ENCODE data around the gene CCNL1.

GRCh38 chr3:157201648-157202278 lies 41.8 kb upstream of the CCNL1 start:
- peak; percentile 86 for TF ChIP-seq CTCF (conservative IDR thresholded peaks at IDR 0.05)
- TF ChIP-seq ZFX (IDR thresholded peaks at IDR 0.05), result no peak
